IMR-90 (cell line): Measurements from ENCODE around the gene ARPC5L. TPM values are rescaled to one million over a fixed set of nuclear protein-coding genes. Genes with fewer than 3 reads are reported as not detected.

Experiments
- ATAC-seq: fragments of 200-7000 bp; cut with Tn5 transposase; 2 replicates; pipeline ENCODE4 v1.9.1; 2020; ENCODE audit warnings: low read depth, mild to moderate bottlenecking, moderate library complexity
- BruUV-seq: library from RNA; stranded (reverse); fragments of 400-500 nt; replicated peaks from 2 replicates; lab custom pipeline; 2021; lab: Mats Ljungman, UMichigan
- CTCF ChIA-PET: fragments of 300-600 bp; formaldehyde crosslinking; extraction: SDS; loops from one replicate; lab custom pipeline; 2021; ENCODE audit warnings: antibody characterized with exemption; lab: Yijun Ruan, JAX
- POLR2A ChIA-PET: fragments of 300-600 bp; sonication (Branson Sonifier 250); formaldehyde crosslinking; loops from one replicate; lab custom pipeline; 2022; ENCODE audit warnings: antibody characterized with exemption; ENCODE audit not compliant: unreplicated experiment; lab: Charles Lee
- DNase-seq: peaks from one replicate; pipeline ENCODE4 v3.0.0; 2013
- H2AFZ ChIP-seq: replicated peaks from 2 replicates; pipeline ENCODE3; 2013; ENCODE audit warnings: low read length, mild to moderate bottlenecking; ENCODE audit not compliant: poor library complexity
- H2AK5ac ChIP-seq: 2 replicates; pipeline ENCODE4 v1.6.1; 2013; ENCODE audit warnings: low read depth, low read length, inconsistent platforms
- H2AK9ac ChIP-seq: replicated peaks from 2 replicates; pipeline ENCODE3; 2013; ENCODE audit warnings: mild to moderate bottlenecking, low read depth, low read length, moderate library complexity; ENCODE audit not compliant: poor library complexity
- H2BK120ac ChIP-seq: 2 replicates; pipeline ENCODE4 v1.6.1; 2013; ENCODE audit warnings: low read depth, low read length, inconsistent platforms
- H2BK15ac ChIP-seq: 3 replicates; pipeline ENCODE4 v1.6.1; 2013; ENCODE audit warnings: low read depth, low read length, inconsistent platforms
- H2BK20ac ChIP-seq: 2 replicates; pipeline ENCODE4 v1.6.1; 2013; ENCODE audit warnings: low read depth, mild to moderate bottlenecking, inconsistent platforms, low read length, moderate library complexity
- H2BK5ac ChIP-seq: 2 replicates; pipeline ENCODE4 v1.6.1; 2013; ENCODE audit warnings: mild to moderate bottlenecking, low read depth, low read length, inconsistent platforms; ENCODE audit not compliant: poor library complexity, severe bottlenecking
- H3K14ac ChIP-seq: replicated peaks from 2 replicates; pipeline ENCODE4 v1.6.1; 2013; ENCODE audit warnings: low read depth, low read length, inconsistent platforms
- H3K18ac ChIP-seq: 2 replicates; pipeline ENCODE4 v1.6.1; 2013; ENCODE audit warnings: low read depth, low read length, control low read depth
- H3K23ac ChIP-seq: 2 replicates; pipeline ENCODE4 v1.6.1; 2013; ENCODE audit warnings: low read depth, low read length, inconsistent platforms
- H3K27ac ChIP-seq: 2 replicates; pipeline ENCODE4 v1.5.1; 2013; ENCODE audit warnings: mild to moderate bottlenecking, control low read depth, low read length; ENCODE audit not compliant: insufficient read depth
- H3K27me3 ChIP-seq: 2 replicates; pipeline ENCODE4 v1.6.1; 2013; ENCODE audit warnings: low read length; ENCODE audit not compliant: control insufficient read depth, insufficient read depth
- H3K36me3 ChIP-seq: 2 replicates; pipeline ENCODE4 v1.6.1; 2013; ENCODE audit warnings: low read length, mixed read lengths; ENCODE audit not compliant: control insufficient read depth, insufficient read depth
- H3K4ac ChIP-seq: 2 replicates; pipeline ENCODE4 v1.6.1; 2013; ENCODE audit warnings: low read depth, low read length, inconsistent platforms
- H3K4me1 ChIP-seq: 2 replicates; pipeline ENCODE4 v1.6.1; 2013; ENCODE audit warnings: low read length, mixed read lengths; ENCODE audit not compliant: control insufficient read depth, insufficient read depth
- H3K4me2 ChIP-seq: 2 replicates; pipeline ENCODE4 v1.6.1; 2013; ENCODE audit warnings: low read depth, mild to moderate bottlenecking, control low read depth, low read length, moderate library complexity
- H3K4me3 ChIP-seq: 2 replicates; pipeline ENCODE4 v1.5.1; 2013; ENCODE audit warnings: low read depth, mild to moderate bottlenecking, control low read depth, low read length, moderate library complexity; ENCODE audit not compliant: insufficient read depth
- H3K56ac ChIP-seq: 2 replicates; pipeline ENCODE4 v1.6.1; 2013; ENCODE audit warnings: low read length, inconsistent platforms; ENCODE audit not compliant: insufficient read depth; ENCODE audit errors: extremely low read depth
- H3K79me1 ChIP-seq, 2 experiments: 2 replicates each; pipeline ENCODE4 v1.6.1; 2013; ENCODE audit warnings: low read length in 2 of 2, inconsistent platforms in 1 of 2, low read depth in 1 of 2
- H3K9ac ChIP-seq: 2 replicates; pipeline ENCODE4 v1.6.1; 2013; ENCODE audit warnings: low read depth, low read length, control low read depth
- H3K9me1 ChIP-seq: 2 replicates; pipeline ENCODE4 v1.6.1; 2013; ENCODE audit warnings: low read length, inconsistent platforms; ENCODE audit not compliant: insufficient read depth
- H3K9me3 ChIP-seq: 2 replicates; pipeline ENCODE4 v1.6.1; 2013; ENCODE audit warnings: low read length; ENCODE audit not compliant: control insufficient read depth, insufficient read depth
- H4K20me1 ChIP-seq: 2 replicates; pipeline ENCODE4 v1.6.1; 2013; ENCODE audit warnings: low read length, inconsistent platforms; ENCODE audit not compliant: insufficient read depth
- H4K5ac ChIP-seq: 2 replicates; pipeline ENCODE4 v1.6.1; 2013; ENCODE audit warnings: mild to moderate bottlenecking, low read depth, low read length, control low read depth
- H4K8ac ChIP-seq, 2 experiments: 2 replicates each; pipeline ENCODE4 v1.6.1; 2013; ENCODE audit warnings: low read depth in 2 of 2, low read length in 2 of 2, control low read depth in 1 of 2, inconsistent platforms in 1 of 2
- H4K91ac ChIP-seq: 2 replicates; pipeline ENCODE4 v1.6.1; 2013; ENCODE audit warnings: low read depth, low read length, inconsistent platforms; ENCODE audit not compliant: insufficient read depth
- BHLHE40 ChIP-seq: fragments of 150-350 bp; IDR thresholded peaks from 2 replicates; pipeline ENCODE4 v1.6.1; 2016; ENCODE audit warnings: mild to moderate bottlenecking, low read depth, low read length
- CEBPB ChIP-seq: IDR thresholded peaks from 2 replicates; pipeline ENCODE4 v1.6.1; 2012; ENCODE audit warnings: low read depth, low read length, improper control_type of control experiment
- MAZ ChIP-seq: IDR thresholded peaks from 2 replicates; pipeline ENCODE4 v1.6.1; 2012; ENCODE audit warnings: low read depth, mild to moderate bottlenecking, low read length, improper control_type of control experiment, moderate library complexity, borderline replicate concordance
- MXI1 ChIP-seq: IDR thresholded peaks from 2 replicates; pipeline ENCODE4 v1.6.1; 2012; ENCODE audit warnings: low read depth, mild to moderate bottlenecking, low read length, moderate library complexity, borderline replicate concordance
- RCOR1 ChIP-seq: IDR thresholded peaks from 2 replicates; pipeline ENCODE4 v1.6.1; 2012; ENCODE audit warnings: mild to moderate bottlenecking, low read length, improper control_type of control experiment; ENCODE audit not compliant: insufficient replicate concordance
- WGBS, 2 experiments: methylation state at CpG; one replicate each; pipeline versions ENCODE4 v1.1.5 to v1.1.7; 2013; ENCODE audit warnings: missing lambda C conversion rate in 2 of 2; ENCODE audit not compliant: insufficient read length in 1 of 2; ENCODE audit errors: extremely low coverage in 2 of 2; 5-methylcytosine and 5-hydroxymethylcytosine counted together
- dilution Hi-C: fragments of 300-500 bp; cut with HindIII; formaldehyde crosslinking; loops from one replicate; pipeline ENCODE4 v1.14.3; 2018; ENCODE audit warnings: low sequenced_read_pairs; ENCODE audit not compliant: unreplicated experiment
- in situ Hi-C: fragments of 300-500 bp; cut with MboI; formaldehyde crosslinking; loops from 3 replicates; pipeline ENCODE4 v1.14.3; 2019; ENCODE audit warnings: low sequenced_read_pairs, inconsistent platforms, mixed read lengths
- intact Hi-C: fragments of 100-400 bp; cut with micrococcal nuclease; formaldehyde crosslinking; loops from 2 replicates; pipeline ENCODE4 v1.10.0; 2022
- polyA plus RNA-seq, 3 experiments: library from polyadenylated mRNA; depleted of rRNA; stranded (reverse); fragments of >200 nt; gene quantifications; 2 replicates each; pipeline ENCODE4 v1.2.3, GENCODE V29; 2012; ENCODE audit warnings: low replicate concordance in 1 of 3
- total RNA-seq: library from RNA; depleted of rRNA; stranded (reverse); fragments of >200 nt; gene quantifications from 2 replicates; pipeline ENCODE4 v1.2.3, GENCODE V29; 2012

The ARPC5L gene
- total and polyA plus RNA-seq, 2 of the 4 experiments (the other 2 are of a cell fraction): 11.1 to 53.8 TPM

DNA sequence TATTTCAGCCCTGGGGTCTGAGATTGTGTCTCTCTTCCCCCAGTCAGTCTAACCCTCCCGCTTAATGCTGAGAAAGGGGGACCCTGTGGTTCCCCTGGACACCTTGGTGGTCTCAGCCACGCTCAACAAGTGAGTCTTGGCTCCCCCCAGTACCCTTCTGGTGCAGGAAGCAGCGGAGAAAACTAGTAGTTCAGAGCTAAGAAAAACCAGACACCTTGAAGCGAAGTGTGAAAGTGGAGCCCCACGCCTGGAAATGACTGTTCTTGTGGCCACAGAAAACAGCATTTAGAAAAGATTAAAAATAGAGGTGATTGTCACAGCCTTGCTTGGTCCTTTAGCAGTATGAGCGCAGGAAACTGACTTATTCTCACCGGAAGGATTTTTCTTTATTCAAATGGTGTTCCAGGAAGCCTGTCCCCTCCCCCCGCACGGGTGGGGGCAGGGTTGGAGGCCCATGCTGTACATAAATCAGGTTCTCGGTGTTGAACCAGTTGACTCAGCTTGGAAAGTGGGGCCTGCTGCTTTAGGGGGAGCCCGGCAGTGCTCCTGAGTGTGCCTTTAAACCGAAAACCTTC is 8.1 kb downstream of the ARPC5L start:
- H3K23ac ChIP-seq: peak overlapping the region; percentile 96
- 18% methylated on average over 4 of the region's 12 CpGs; no CpG with 5 or more reads in 1 of the 2 experiments for WGBS, 2 experiments
- H3K27ac ChIP-seq: peak overlapping the region; percentile 94
- peak overlapping the region; percentile 97 for H2AK9ac ChIP-seq
- BruUV-seq: TSS peak; percentile 32
- H3K14ac ChIP-seq: peak overlapping the region; percentile 90
- peaks cover 25% of the 10 kb centered on the region for H3K36me3 ChIP-seq
- ChIA-PET POLR2A (no interaction called here), CTCF (no interaction called here)
- in situ Hi-C loops (loop anchor here (10.0 kb wide), 1 partner anchor 275 kb away; the partner anchor contains the start of gene SCAI), dilution Hi-C loops (no loop called here), intact Hi-C loops (loop anchor here (2.0 to 5.0 kb wide), 2 partner anchors 273 to 502 kb away; partner anchors contain the start of gene SCAI)
- H2BK120ac ChIP-seq: peak overlapping the region; percentile 44; the same call in 1 of the 2 replicates
- peak overlapping the region; percentile 98 for H3K4me2 ChIP-seq
- peaks cover 46% of the 10 kb centered on the region for H4K20me1 ChIP-seq
- peak overlapping the region; percentile 86 for H2BK5ac ChIP-seq
- H3K9ac ChIP-seq: peak overlapping the region; percentile 98
- H2BK15ac ChIP-seq: peak overlapping the region; percentile 61; the same call in 1 of the 3 replicates
- peak overlapping the region; percentile 88 for H2AFZ ChIP-seq
- peak overlapping the region; percentile 69 for H3K4me3 ChIP-seq
- peak overlapping the region; percentile 94 for H3K56ac ChIP-seq
- H2AK5ac ChIP-seq: peak overlapping the region; percentile 96
- H3K27me3 ChIP-seq: no peaks in the 10 kb centered on the region
- peaks cover 22% of the 10 kb centered on the region for H3K4me1 ChIP-seq
- peak overlapping the region; percentile 73 to 90; a peak in 3 of 4 replicates for H4K8ac ChIP-seq
- peaks cover 15 to 70% of the 10 kb centered on the region in 2 experiments; a peak in 3 of 4 replicates for H3K79me1 ChIP-seq
- TF ChIP-seq MAZ: peak; percentile 63; the same call in 1 of the 2 replicates
- no peak for TF ChIP-seq MXI1
- no peak for TF ChIP-seq RCOR1
- no peak for TF ChIP-seq CEBPB
- no peak for TF ChIP-seq BHLHE40
- no peaks in the 10 kb centered on the region for H3K9me3 ChIP-seq
- peak; percentile 2; the same call in 1 of the 2 replicates for ATAC-seq
- H2BK20ac ChIP-seq: no peak overlapping the region
- peaks cover 16% of the 10 kb centered on the region; the same call in 1 of the 2 replicates for H3K9me1 ChIP-seq
- peak overlapping the region; percentile 10; the same call in 1 of the 2 replicates for H4K5ac ChIP-seq
- peak overlapping the region; percentile 17 for H3K18ac ChIP-seq
- peak overlapping the region; percentile 86 for H3K4ac ChIP-seq
- H4K91ac ChIP-seq: peak overlapping the region; percentile 55
- DNase-seq: peak; percentile 37
